NCI-H2081 (cell line): ENCODE measurements around the gene PCDH9.
"Not testable (repeated sequence)": the region's sequence is repeated elsewhere in the genome, so short reads cannot be mapped to it uniquely, and the experiment has no call there.

ENCODE experiments used
- DNase-seq, 2 experiments: peaks; one replicate each; lab custom pipeline; 2025; lab: John Stamatoyannopoulos, UW

PCDH9 gene

DNA sequence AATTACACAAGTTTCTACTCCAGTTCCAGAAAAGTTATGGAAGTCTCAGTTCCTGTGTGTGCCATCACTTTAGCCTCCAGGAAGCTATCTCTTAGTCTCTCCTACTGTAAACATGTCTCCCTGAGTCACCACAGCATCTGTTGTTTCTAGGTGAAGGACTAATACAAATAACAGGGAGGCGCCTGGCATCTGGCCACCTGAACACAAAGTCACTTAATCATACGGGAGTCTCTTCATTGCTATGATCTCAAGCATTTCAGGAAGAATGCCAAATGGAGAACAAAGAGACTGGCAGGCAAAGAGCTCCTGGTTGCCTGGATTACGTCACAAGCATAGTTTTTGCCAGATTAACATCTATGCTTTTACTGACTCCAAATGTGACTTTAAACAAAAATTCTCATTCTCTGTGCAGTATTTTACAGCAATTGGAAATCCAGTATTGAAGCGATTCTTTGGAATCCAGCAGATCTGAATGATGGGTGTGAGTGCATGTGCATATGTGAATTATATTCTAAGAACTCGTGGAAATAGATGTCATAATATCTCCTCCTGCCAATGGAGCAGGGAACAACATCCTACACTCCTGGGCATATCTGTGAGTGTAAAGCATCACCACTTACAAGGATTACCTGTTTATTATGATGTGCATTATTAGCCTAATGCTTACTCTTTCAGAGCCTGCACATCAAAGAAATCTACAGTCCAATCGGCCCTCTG, 572.8 kb downstream of the PCDH9 start:
- DNase-seq: peak; percentile 92 to 97

DNA sequence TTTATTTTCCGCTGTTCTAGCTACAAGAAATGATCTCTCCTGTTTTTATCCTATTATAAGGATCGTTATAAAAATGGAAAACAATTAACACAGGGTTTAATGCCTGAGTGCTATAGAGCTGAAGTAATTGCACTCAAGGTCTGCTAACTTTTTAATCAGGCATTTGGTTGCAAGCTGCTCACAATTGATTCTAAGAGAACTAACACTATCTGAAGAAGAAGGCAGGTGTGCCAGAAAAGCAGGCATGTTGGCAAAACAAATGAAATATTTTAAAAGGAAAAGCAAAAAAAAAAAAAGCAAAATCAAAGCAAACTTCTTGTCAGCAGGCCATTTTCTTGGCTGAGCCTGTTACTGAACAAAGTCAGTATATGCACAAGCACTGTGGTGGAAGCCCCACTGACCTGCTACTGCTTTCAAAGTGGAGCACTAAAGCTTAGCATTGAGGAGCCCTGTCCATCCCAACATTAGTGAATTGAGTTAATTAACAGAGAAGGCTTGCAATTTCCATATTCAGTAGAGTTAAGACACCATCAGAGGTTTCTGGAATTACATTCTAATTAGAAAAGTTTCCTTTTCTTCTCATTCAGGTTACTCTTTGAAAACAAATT, 574.2 kb downstream of the PCDH9 start:
- peak in 1 of 2 experiments; percentile 2 for DNase-seq

DNA sequence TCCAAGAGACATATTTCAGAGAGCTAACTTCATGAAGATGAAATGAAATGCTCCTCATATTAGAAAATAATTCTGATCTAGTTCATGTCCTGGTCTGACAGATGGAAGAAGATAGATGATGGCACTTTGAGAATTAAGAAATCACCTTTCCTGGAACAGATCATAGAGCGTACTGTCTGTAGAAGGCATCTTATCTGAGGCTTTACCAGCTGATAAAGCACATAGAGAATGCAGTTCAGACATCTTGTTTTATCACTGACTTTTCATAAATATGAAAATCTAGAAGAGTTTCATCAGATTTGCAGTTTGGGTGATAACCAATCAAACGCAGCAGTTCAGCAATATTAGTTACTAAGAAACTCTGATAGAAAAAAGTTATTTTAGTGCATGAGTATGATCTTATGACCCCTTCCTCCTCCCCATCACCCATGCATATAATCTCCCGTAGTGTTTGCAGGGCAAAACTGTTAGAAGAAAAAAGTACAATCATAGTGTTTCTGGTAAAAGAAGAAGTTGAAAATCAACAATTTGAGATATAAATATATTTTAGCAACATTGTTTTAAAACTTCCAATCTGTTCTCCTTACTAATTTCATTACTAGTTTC, 585.2 kb downstream of the PCDH9 start:
- no peak for DNase-seq

DNA sequence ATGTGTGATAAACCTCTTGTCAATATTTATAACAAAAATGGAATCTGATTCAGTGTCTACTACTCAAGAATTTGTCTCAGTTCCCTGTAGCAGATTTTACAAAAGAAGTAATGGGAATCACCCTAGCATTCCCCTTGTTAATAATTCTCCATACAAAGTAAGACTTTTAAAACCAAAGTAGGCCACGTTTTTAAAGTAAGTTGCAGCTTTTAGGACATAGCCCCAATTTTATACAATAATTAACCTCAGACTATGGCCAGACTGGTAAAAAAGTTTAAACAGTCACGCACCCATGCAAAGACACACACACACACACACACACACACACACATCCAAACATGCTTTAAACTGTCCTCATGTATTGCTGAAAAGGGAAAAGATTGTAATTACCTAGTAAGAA, 589.9 kb downstream of the PCDH9 start:
- DNase-seq: no peak

- no peak for DNase-seq
Observed at GRCh38 chr13:66639044-66639443, 591.1 kb downstream of the PCDH9 start.

DNA sequence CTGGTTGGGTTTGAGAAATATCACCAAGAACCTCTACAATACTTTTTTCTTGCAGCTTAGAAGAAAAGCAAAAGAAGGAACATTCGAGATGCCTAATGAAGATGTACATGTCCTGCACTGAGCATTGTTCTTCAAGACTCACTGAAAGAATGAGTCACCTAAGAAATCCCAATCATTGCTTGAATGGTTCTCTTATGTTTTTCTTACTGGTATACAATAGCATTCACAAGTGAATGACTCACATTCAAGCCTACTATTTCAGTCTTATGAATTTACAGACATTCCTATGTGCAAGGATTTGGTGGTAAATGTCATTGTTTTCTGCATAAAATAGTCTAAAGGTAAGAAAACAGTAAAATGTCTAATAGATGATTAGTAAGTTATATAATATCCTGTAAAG, 594.6 kb downstream of the PCDH9 start:
- no peak for DNase-seq

- no peak for DNase-seq
Observed at GRCh38 chr13:66634384-66634783, 595.8 kb downstream of the PCDH9 start.

DNA sequence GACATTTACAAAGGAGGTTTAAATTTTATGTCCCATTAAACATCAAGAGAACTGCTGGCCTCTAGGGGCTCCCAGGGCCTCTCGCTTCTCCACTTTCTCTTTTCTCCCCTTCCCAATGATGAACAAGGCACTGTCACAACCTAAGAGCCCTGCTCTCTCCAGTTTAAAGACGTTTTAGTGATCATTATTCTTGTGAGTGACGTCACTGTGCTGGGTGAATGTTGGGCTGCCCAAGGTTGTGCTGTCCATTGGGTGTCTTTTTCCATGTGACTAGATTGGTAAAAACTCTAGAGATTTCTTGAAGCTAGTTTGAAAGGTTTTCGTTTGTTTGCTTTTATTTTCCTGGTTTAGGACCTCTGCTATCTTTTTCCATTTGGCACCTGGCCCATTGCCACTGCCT, 602.6 kb downstream of the PCDH9 start:
- DNase-seq: no peak

GRCh38 chr13:66624302-66624701, 605.8 kb downstream of the PCDH9 start:
- no peak for DNase-seq

- no peak for DNase-seq
Observed at GRCh38 chr13:66623129-66623820, 606.9 kb downstream of the PCDH9 start.

GRCh38 chr13:66621906-66622447, 608.2 kb downstream of the PCDH9 start:
- not testable (repeated sequence) for DNase-seq

GRCh38 chr13:66618702-66619101, 611.4 kb downstream of the PCDH9 start:
- peak in 1 of 2 experiments; percentile 15 for DNase-seq

GRCh38 chr13:66617786-66618185, 612.4 kb downstream of the PCDH9 start:
- DNase-seq: no peak

- no peak for DNase-seq
Observed at GRCh38 chr13:66612983-66613382, 617.2 kb downstream of the PCDH9 start.

GRCh38 chr13:66586489-66586888, 643.6 kb downstream of the PCDH9 start:
- no peak for DNase-seq

DNA sequence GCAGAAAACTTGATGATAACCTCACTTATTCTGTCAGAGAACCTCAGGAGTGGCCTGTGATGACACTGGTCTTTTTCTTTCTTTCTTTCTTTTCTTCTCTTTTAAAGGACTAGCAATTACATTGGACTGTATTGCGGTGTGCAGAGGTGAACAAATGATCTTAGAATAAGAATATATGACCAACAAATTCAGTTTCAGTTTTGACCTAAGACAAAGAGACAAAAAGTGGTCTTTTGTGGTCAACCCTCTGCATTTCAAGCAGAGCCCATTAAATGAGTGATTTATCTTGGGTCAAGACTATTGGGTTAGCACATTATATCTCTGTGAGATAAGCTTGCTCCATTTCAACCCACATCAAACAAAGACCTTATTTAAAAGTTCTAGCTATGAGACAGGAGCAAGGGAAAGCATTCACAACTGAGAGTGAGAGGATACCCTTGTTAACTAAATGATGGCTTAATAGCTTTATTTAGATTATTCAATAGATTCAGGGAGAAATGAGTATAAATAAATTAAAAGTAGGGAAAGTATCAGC, 644.4 kb downstream of the PCDH9 start:
- no peak for DNase-seq

DNA sequence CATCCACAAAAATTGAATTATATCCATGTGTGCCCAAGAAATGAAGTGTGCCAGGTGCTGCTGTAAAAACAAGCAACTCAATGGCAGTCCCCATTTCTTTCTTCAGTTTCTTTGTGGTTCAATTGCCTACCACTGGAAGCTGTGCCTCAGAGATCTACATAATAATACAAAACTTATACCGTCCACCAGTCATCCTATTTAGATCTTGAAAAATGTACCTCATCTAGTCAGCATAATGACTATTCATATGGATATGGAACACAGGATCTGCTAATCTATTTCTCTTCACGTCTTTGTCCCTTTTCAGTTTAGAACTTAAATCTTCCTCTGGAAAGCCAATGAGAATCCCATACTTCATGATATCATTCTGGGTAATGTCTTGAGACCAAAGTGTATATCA, 648.5 kb downstream of the PCDH9 start:
- no peak for DNase-seq

DNA sequence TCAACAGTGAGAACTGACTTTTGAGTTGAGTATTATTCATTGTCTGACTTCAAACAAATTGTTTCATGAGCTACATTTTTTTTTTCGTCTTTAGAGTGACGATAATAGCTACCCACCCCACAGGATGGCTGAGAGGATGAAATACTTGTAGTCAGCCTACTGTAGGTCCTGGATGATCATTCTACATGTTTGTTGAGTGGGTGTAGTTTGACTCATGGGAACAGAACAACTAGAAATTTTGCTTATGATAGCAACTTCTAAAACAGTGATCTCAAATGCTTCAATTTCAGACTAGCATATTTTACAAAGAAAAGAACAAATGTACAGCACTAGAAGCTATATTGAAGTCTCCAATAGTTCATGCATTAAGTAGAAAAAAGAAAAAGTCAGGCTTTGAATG, 651.8 kb downstream of the PCDH9 start:
- no peak for DNase-seq

DNA sequence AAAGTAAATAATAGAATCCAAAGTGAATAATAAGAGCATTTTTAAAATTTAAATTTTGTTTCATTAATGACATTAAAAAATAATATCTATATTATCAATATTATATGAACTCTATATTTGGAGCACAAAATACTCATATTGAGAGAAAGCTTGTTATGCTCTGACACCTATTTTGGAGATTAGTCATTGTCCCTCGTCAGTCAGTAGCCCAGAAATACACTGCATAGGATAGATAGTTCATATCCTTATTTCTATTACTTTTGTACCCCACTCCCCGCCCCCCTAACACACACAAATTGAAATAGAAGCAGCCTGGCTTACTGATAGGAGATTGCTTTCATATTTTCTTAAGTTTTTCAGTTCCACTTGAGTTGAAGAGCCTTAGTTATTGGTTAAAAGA, 652.8 kb downstream of the PCDH9 start:
- no peak for DNase-seq

- DNase-seq: no peak
Observed at GRCh38 chr13:66576381-66576780, 653.8 kb downstream of the PCDH9 start.

DNA sequence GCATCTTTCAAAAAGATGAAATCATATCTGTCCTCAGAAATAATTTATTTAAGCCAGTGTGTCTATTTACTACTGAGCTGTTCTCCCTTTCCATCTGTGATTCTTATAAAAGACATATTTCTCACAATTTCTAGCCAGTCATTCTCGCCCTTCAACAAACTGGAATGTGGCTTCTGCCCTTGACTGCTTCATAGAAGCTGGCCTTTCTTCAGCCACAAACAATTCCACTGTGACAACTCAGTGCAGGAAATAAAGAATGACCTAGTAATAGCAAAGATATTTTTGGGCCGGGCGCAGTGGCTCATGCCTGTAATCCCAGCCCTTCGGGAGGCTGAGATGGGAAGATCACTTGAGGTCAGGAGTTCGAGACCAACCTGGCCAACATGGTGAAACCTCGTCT, 655.5 kb downstream of the PCDH9 start:
- no peak for DNase-seq

DNA sequence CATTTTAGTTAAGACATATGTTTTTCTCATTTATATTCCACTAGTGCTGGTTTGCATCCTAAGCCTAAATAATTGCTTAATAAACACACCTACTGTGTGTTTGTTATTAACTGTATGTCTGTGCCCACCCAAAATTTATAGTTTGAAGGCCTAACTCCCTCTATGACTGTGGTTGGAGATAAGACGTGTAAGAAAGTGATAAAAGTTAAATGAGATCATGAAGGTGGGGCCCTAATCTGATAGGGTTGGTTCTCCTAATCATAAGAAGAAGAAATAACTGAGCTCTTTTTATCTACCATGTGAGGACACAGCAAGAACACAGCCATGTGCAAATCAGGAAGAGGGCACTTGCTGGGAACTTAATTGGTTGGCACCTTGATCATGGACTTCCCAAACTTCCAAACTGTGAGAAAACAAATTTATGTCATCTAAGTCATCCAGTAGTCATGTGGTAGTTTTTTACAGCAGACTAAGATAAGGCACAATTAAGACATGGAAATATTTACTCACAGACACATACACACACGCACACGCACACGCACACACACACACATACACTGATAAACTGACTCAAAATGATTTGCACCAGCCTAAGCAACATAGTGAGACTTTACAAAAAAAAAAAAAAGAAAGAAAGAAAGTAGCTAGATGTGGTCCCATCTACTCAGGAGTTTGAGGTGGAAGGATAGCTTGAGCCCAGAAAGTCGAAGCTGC, 662.1 kb downstream of the PCDH9 start:
- DNase-seq: no peak
